Gastrocnemius medialis (tissue), 4 donors: Measurements from ENCODE around the gene B4GALT3.

ENCODE experiments used
- CTCF ChIP-seq, 5 experiments: fragments of 450-650 bp in 3 of 5; fragments of 200-600 bp in 2 of 5; sonication (generic) in 2 of 5; IDR thresholded peaks in 4 of 5; conservative IDR thresholded peaks in 1 of 5; 1 replicate in 4 of 5; 2 replicates in 1 of 5; pipeline ENCODE4 v1.5.1; 2016 to 2019; ENCODE audit warnings: antibody characterized with exemption in 5 of 5, mild to moderate bottlenecking in 3 of 5, moderate library complexity in 3 of 5
- POLR2A ChIP-seq, 2 donors: fragments of 450-650 bp; IDR thresholded peaks; one replicate each; pipeline ENCODE4 v1.6.1; 2017; ENCODE audit warnings: antibody characterized with exemption in 2 of 2, mild to moderate bottlenecking in 2 of 2, moderate library complexity in 2 of 2

DNA sequence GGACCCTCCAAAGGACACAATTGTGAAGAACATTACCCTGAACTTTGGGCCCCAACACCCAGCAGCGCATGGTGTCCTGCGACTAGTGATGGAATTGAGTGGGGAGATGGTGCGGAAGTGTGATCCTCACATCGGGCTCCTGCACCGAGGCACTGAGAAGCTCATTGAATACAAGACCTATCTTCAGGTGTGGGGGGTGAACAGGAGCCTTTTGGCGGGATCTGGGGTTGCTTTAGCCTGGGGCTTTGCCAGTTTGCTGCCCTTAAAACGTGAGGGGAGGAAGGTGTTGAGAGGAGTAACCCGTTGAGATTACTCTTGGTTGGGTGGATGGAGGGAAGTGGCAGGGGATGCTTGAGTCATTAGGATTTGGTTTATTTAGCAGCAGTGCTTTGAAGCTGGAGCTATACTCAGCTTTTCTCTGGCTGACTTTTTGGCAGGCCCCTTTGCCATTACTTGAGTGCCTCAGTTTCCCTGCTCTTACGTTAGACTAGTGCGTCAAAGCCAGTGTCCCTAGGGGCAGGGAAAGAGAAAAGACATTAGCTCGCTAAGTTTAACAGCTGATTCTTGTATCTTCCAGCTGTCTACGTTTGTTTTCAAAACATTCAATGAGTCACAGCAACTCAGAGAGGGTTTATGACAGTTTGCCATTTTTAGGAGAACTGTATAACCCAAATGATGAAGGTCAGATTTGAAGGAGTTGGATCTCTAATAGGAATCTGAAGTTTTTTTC, 29.3 kb upstream of the B4GALT3 start:
- no peak for TF ChIP-seq CTCF (IDR thresholded peaks at IDR 0.05 in 4 of 5, conservative IDR thresholded peaks at IDR 0.05 in 1 of 5)
- TF ChIP-seq POLR2A (IDR thresholded peaks at IDR 0.05) = no peak
